Osteoblast (primary cell): ENCODE results near the gene PSMD1. TPM values are rescaled to one million over a fixed set of nuclear protein-coding genes. Genes with fewer than 3 reads are reported as not detected.

Experiments used
- DNase-seq: peaks from one replicate; pipeline ENCODE4 v3.0.0; 2011; ENCODE audit warnings: low spot score, mixed read lengths; ENCODE audit not compliant: insufficient read length; ENCODE audit errors: missing footprints
- H2AFZ ChIP-seq: 2 replicates; pipeline ENCODE4 v1.6.0; 2011; ENCODE audit warnings: mild to moderate bottlenecking, low read length
- H3K27ac ChIP-seq: 2 replicates; pipeline ENCODE4 v1.5.1; 2011; ENCODE audit warnings: mild to moderate bottlenecking, low read depth, low read length, moderate library complexity
- H3K27me3 ChIP-seq: 2 replicates; pipeline ENCODE4 v1.6.0; 2012; ENCODE audit warnings: mild to moderate bottlenecking, control low read depth, inconsistent platforms, low read length, moderate library complexity; ENCODE audit not compliant: insufficient read depth
- H3K36me3 ChIP-seq: 2 replicates; pipeline ENCODE4 v1.5.1; 2011; ENCODE audit warnings: mild to moderate bottlenecking, low read length, control low read depth, moderate library complexity; ENCODE audit not compliant: insufficient read depth
- H3K4me1 ChIP-seq: 2 replicates; pipeline ENCODE4 v1.5.1; 2011; ENCODE audit warnings: mild to moderate bottlenecking, low read length, control low read depth, moderate library complexity; ENCODE audit not compliant: insufficient read depth
- H3K4me2 ChIP-seq: 2 replicates; pipeline ENCODE4 v1.6.0; 2011; ENCODE audit warnings: mild to moderate bottlenecking, low read length; ENCODE audit not compliant: insufficient read depth
- H3K4me3 ChIP-seq: fragments of 200-600 bp; sonication (generic); 3 replicates; pipeline ENCODE4 v1.5.1; 2012; ENCODE audit warnings: mild to moderate bottlenecking, low read length, inconsistent platforms; ENCODE audit not compliant: insufficient read depth
- H3K79me2 ChIP-seq: 2 replicates; pipeline ENCODE4 v1.6.0; 2012; ENCODE audit warnings: mild to moderate bottlenecking, low read length, control low read depth, inconsistent platforms; ENCODE audit not compliant: insufficient read depth
- H3K9me3 ChIP-seq: 2 replicates; pipeline ENCODE4 v1.5.1; 2011; ENCODE audit warnings: low read depth, low read length, control low read depth
- H4K20me1 ChIP-seq: 2 replicates; pipeline ENCODE4 v1.6.0; 2012; ENCODE audit warnings: mild to moderate bottlenecking, low read length, control low read depth; ENCODE audit not compliant: insufficient read depth
- total RNA-seq: library from RNA; depleted of rRNA; stranded (reverse); fragments of >200 nt; gene quantifications from 2 replicates; pipeline ENCODE4 v1.2.3, GENCODE V29; 2012
- TF ChIP-seq, protein P1 (sequence below): IDR thresholded peaks from 2 replicates; pipeline ENCODE4 v1.5.1; 2011; ENCODE audit warnings: mild to moderate bottlenecking, low read depth, low read length, moderate library complexity; ENCODE audit errors: extremely low read depth

The PSMD1 gene
- total RNA-seq, 1 donor: 112 TPM

DNA sequence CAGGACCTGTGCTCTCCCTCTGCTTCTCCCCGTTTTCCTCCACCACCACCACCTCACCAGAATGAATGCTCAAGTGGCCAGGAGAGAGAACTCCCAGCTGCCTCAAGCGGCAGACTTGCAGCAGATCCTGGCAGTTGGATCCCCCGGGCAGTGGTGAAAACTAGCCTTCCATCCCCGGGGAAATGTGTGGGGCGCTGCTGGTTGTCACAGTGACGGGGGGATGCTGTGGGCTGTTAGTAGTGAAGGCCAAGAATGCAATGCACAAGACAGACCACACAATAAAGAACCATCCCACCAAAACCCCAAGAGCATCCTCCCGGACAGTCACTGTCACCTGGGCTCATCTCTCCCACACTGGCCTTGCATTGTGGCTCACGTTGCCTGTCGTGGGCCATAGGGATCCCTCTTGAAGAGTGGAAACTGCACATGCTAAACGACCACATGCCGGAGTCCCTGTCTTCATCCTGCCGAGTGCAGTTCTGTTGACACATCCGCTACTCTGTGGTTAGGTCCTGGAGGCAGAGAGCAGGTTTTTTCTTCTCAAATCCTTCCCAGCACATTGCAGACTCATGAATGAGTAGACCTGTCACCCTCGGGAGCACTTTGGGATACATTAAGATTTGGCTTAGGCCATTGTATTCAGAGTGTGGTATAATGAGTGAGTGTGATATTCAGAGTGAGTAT lies 47.3 kb upstream of the PSMD1 start:
- H4K20me1 ChIP-seq: no peaks in the 10 kb centered on the region
- no peaks in the 10 kb centered on the region for H3K36me3 ChIP-seq
- DNase-seq: peak; percentile 66
- H3K27ac ChIP-seq: no peak overlapping the region
- H3K79me2 ChIP-seq: no peaks in the 10 kb centered on the region
- TF ChIP-seq, protein P1, sequence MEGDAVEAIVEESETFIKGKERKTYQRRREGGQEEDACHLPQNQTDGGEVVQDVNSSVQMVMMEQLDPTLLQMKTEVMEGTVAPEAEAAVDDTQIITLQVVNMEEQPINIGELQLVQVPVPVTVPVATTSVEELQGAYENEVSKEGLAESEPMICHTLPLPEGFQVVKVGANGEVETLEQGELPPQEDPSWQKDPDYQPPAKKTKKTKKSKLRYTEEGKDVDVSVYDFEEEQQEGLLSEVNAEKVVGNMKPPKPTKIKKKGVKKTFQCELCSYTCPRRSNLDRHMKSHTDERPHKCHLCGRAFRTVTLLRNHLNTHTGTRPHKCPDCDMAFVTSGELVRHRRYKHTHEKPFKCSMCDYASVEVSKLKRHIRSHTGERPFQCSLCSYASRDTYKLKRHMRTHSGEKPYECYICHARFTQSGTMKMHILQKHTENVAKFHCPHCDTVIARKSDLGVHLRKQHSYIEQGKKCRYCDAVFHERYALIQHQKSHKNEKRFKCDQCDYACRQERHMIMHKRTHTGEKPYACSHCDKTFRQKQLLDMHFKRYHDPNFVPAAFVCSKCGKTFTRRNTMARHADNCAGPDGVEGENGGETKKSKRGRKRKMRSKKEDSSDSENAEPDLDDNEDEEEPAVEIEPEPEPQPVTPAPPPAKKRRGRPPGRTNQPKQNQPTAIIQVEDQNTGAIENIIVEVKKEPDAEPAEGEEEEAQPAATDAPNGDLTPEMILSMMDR: no peak
- H3K4me2 ChIP-seq: no peak overlapping the region
- H3K9me3 ChIP-seq: no peaks in the 10 kb centered on the region
- peaks cover 55% of the 10 kb centered on the region for H3K27me3 ChIP-seq
- H3K4me1 ChIP-seq: no peaks in the 10 kb centered on the region
- no peak overlapping the region for H3K4me3 ChIP-seq
- no peak overlapping the region for H2AFZ ChIP-seq

DNA sequence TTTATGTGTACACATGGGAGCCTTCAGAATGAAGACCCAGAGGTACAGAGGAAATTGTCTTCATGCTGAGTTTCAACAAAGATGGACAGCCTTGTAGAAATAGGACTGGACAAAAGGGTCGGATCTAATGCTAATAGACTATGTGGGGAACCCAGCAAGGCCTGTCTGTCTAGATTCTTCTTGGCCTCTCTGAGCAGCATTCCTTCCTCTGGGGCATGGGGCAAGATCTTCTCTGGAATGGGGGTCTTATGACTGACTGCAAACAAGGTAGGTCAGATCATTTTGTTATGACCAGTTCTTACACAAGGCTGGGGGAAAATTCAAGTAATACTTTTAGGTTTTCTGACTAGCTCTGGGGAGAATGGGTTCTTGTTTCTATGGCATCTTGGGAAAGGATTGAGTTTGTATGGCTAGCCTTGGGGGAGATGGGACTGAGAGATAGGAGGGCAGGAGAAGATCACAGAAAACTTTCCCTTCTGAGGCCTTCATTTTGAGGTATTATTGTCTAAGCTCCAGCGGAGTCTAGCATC lies 46.4 kb upstream of the PSMD1 start:
- DNase-seq: no peak
- TF ChIP-seq, protein P1: no peak
- Histone ChIP-seq H3K36me3 (no peaks in the 10 kb centered on the region), H3K27me3 (peaks cover 60% of the 10 kb centered on the region), H3K4me1 (no peaks in the 10 kb centered on the region), H2AFZ (no peak overlapping the region), H3K79me2 (no peaks in the 10 kb centered on the region), H3K4me2 (no peak overlapping the region), H3K27ac (no peak overlapping the region), H3K4me3 (no peak overlapping the region), H4K20me1 (no peaks in the 10 kb centered on the region), H3K9me3 (no peaks in the 10 kb centered on the region)

- Histone ChIP-seq H3K27me3 (peaks cover 63% of the 10 kb centered on the region), H3K27ac (no peak overlapping the region), H3K4me3 (no peak overlapping the region), H3K9me3 (no peaks in the 10 kb centered on the region), H3K79me2 (no peaks in the 10 kb centered on the region), H3K36me3 (no peaks in the 10 kb centered on the region), H3K4me2 (no peak overlapping the region), H3K4me1 (no peaks in the 10 kb centered on the region), H4K20me1 (no peaks in the 10 kb centered on the region), H2AFZ (no peak overlapping the region)
- no peak for DNase-seq
- TF ChIP-seq, protein P1: no peak
These were observed 45.1 kb upstream of the PSMD1 start for GRCh38 chr2:231011526-231011925.

GRCh38 chr2:231012463-231012862 lies 44.2 kb upstream of the PSMD1 start:
- H3K4me2 ChIP-seq: no peak overlapping the region
- no peak overlapping the region for H3K27ac ChIP-seq
- H3K4me3 ChIP-seq: no peak overlapping the region
- H3K36me3 ChIP-seq: no peaks in the 10 kb centered on the region
- no peaks in the 10 kb centered on the region for H3K9me3 ChIP-seq
- peaks cover 68% of the 10 kb centered on the region for H3K27me3 ChIP-seq
- TF ChIP-seq, protein P1: no peak
- H4K20me1 ChIP-seq: no peaks in the 10 kb centered on the region
- H3K4me1 ChIP-seq: no peaks in the 10 kb centered on the region
- DNase-seq: no peak
- no peak overlapping the region for H2AFZ ChIP-seq
- H3K79me2 ChIP-seq: no peaks in the 10 kb centered on the region
